ENCODE results near the gene FNIP2. TPM values are rescaled to one million over a fixed set of nuclear protein-coding genes. Genes with fewer than 3 reads are reported as not detected.

The FNIP2 gene
- total RNA-seq, 8 experiments from 2014 or later, result 16.2 to 47.4 (median 27.3) TPM

GRCh38 chr4:158841540-158841939 is 72.7 kb downstream of the FNIP2 start:
- 20 to 100% (median 86%) methylated on average over 1 to 3 of the region's 3 CpGs; no CpG with 5 or more reads in 5 of the 10 experiments for WGBS, 10 experiments
- ATAC-seq (replicated peaks in 6 of 8), result peak in 3 of 8 experiments; percentile 21 to 88 (median 53)
- no peak overlapping the region for H3K27ac ChIP-seq

GRCh38 chr4:158845311-158846041 is 76.7 kb downstream of the FNIP2 start:
- Histone ChIP-seq H3K4me1 (replicated peaks in 1 of 2) (peaks cover 13 to 17% of the 10 kb centered on the region in 2 donors), H3K27ac (peak overlapping the region; percentile 47 to 90), H3K4me3 (no peak overlapping the region)
- WGBS, 10 experiments, result 0 to 94% (median 43%) methylated on average over 1 to 4 of the region's 4 CpGs
- in situ Hi-C loops (cut with MboI; ENCODE audit: low pct_unique_long_range_greater_than_20kb in 2 of 9, low sequenced_read_pairs in 9 of 9, unreplicated experiment in 9 of 9), result loop anchor here in 1 of 9 experiments (25.0 kb wide), 1 partner anchor 108 kb away; no protein-coding TSS in a partner anchor
- ATAC-seq (replicated peaks in 6 of 8), result peak in 5 of 8 experiments; percentile 70 to 95 (median 83)

More at GRCh38 chr4:158841540-158841939, 72.7 kb downstream of the FNIP2 start:
- in situ Hi-C loops (cut with MboI; ENCODE audit: low pct_unique_long_range_greater_than_20kb in 2 of 9, low sequenced_read_pairs in 9 of 9, unreplicated experiment in 9 of 9), result loop anchor here in 1 of 9 experiments (25.0 kb wide), 1 partner anchor 104 kb away; no protein-coding TSS in a partner anchor
- no peak overlapping the region for H3K4me3 ChIP-seq
- H3K4me1 ChIP-seq (replicated peaks in 1 of 2), result peaks cover 13 to 17% of the 10 kb centered on the region in 2 donors

GRCh38 chr4:158847535-158847934 is 78.7 kb downstream of the FNIP2 start:
- ATAC-seq (replicated peaks in 6 of 8), result no peak
- H3K27ac ChIP-seq, result no peak overlapping the region
- in situ Hi-C loops (cut with MboI; ENCODE audit: low pct_unique_long_range_greater_than_20kb in 2 of 9, low sequenced_read_pairs in 9 of 9, unreplicated experiment in 9 of 9), result loop anchor here in 1 of 9 experiments (25.0 kb wide), 1 partner anchor 110 kb away; no protein-coding TSS in a partner anchor
- peaks cover 6 to 23% of the 10 kb centered on the region in 2 donors for H3K4me1 ChIP-seq (replicated peaks in 1 of 2)
- WGBS, 10 experiments, result 83 to 100% (median 97%) methylated on average over 1 to 4 of the region's 4 CpGs; no CpG with 5 or more reads in 4 of the 10 experiments
- no peak overlapping the region for H3K4me3 ChIP-seq

- in situ Hi-C loops (cut with MboI; ENCODE audit: low pct_unique_long_range_greater_than_20kb in 2 of 9, low sequenced_read_pairs in 9 of 9, unreplicated experiment in 9 of 9), result loop anchor here in 7 of 9 experiments (10.0 to 25.0 kb wide), 7 partner anchors 112 to 588 kb away; no protein-coding TSS in a partner anchor
- ATAC-seq (replicated peaks in 6 of 8), result no peak
- 67 to 100% (median 100%) methylated on average over 1 to 2 of the region's 2 CpGs; no CpG with 5 or more reads in 1 of the 10 experiments for WGBS, 10 experiments
These were observed 80.9 kb downstream of the FNIP2 start for GRCh38 chr4:158849681-158850080.

GRCh38 chr4:158850371-158850770 is 81.5 kb downstream of the FNIP2 start:
- in situ Hi-C loops (cut with MboI; ENCODE audit: low pct_unique_long_range_greater_than_20kb in 2 of 9, low sequenced_read_pairs in 9 of 9, unreplicated experiment in 9 of 9), result loop anchor here in 7 of 9 experiments (10.0 to 25.0 kb wide), 6 partner anchors 116 to 587 kb away; no protein-coding TSS in a partner anchor
- ATAC-seq (replicated peaks in 6 of 8), result no peak

More at GRCh38 chr4:158849681-158850080, 80.9 kb downstream of the FNIP2 start:
- Histone ChIP-seq H3K27ac (no peak overlapping the region), H3K4me3 (no peak overlapping the region), H3K4me1 (replicated peaks in 1 of 2) (peaks cover 6 to 23% of the 10 kb centered on the region in 2 donors)

GRCh38 chr4:158850800-158851644 is 82.2 kb downstream of the FNIP2 start:
- ATAC-seq (replicated peaks in 6 of 8), result peak in 2 of 8 experiments; percentile 11 to 27
- no peak overlapping the region for H3K27ac ChIP-seq
- 40 to 93% (median 50%) methylated on average over 4 to 7 of the region's 7 CpGs; no CpG with 5 or more reads in 1 of the 10 experiments for WGBS, 10 experiments
- peaks cover 0 to 11% of the 10 kb centered on the region in 2 donors for H3K4me1 ChIP-seq (replicated peaks in 1 of 2)
- H3K4me3 ChIP-seq, result no peak overlapping the region
- in situ Hi-C loops (cut with MboI; ENCODE audit: low pct_unique_long_range_greater_than_20kb in 2 of 9, low sequenced_read_pairs in 9 of 9, unreplicated experiment in 9 of 9), result loop anchor here in 7 of 9 experiments (10.0 to 25.0 kb wide), 6 partner anchors 116 to 586 kb away; no protein-coding TSS in a partner anchor

More at GRCh38 chr4:158850371-158850770, 81.5 kb downstream of the FNIP2 start:
- Histone ChIP-seq H3K4me3 (no peak overlapping the region), H3K27ac (no peak overlapping the region), H3K4me1 (replicated peaks in 1 of 2) (peaks cover 2 to 16% of the 10 kb centered on the region in 2 donors)

GRCh38 chr4:158854236-158854635 is 85.4 kb downstream of the FNIP2 start:
- 89 to 100% (median 98%) methylated on average over 2 to 4 of the region's 6 CpGs; no CpG with 5 or more reads in 6 of the 10 experiments for WGBS, 10 experiments
- in situ Hi-C loops (cut with MboI; ENCODE audit: low pct_unique_long_range_greater_than_20kb in 2 of 9, low sequenced_read_pairs in 9 of 9, unreplicated experiment in 9 of 9), result loop anchor here in 7 of 9 experiments (10.0 to 25.0 kb wide), 6 partner anchors 119 to 583 kb away; no protein-coding TSS in a partner anchor

GRCh38 chr4:158856852-158857251 is 88.0 kb downstream of the FNIP2 start:
- ATAC-seq (replicated peaks in 6 of 8), result peak; percentile 64 to 93 (median 80)
- in situ Hi-C loops (cut with MboI; ENCODE audit: low pct_unique_long_range_greater_than_20kb in 2 of 9, low sequenced_read_pairs in 9 of 9, unreplicated experiment in 9 of 9), result loop anchor here in 7 of 9 experiments (10.0 to 25.0 kb wide), 6 partner anchors 122 to 580 kb away; no protein-coding TSS in a partner anchor
- Histone ChIP-seq H3K4me3 (no peak overlapping the region), H3K27ac (no peak overlapping the region), H3K4me1 (replicated peaks in 1 of 2) (peaks cover 0 to 7% of the 10 kb centered on the region in 2 donors)
- 14 to 78% (median 54%) methylated on average over 1 to 2 of the region's 2 CpGs; no CpG with 5 or more reads in 1 of the 10 experiments for WGBS, 10 experiments

More at GRCh38 chr4:158854236-158854635, 85.4 kb downstream of the FNIP2 start:
- Histone ChIP-seq H3K4me3 (no peak overlapping the region), H3K4me1 (replicated peaks in 1 of 2) (peaks cover 0 to 7% of the 10 kb centered on the region in 2 donors), H3K27ac (no peak overlapping the region)
- peak in 1 of 8 experiments; percentile 23 for ATAC-seq (replicated peaks in 6 of 8)

GRCh38 chr4:158857951-158858350 is 89.1 kb downstream of the FNIP2 start:
- ATAC-seq (replicated peaks in 6 of 8), result no peak
- Histone ChIP-seq H3K4me1 (replicated peaks in 1 of 2) (peaks cover 2 to 4% of the 10 kb centered on the region in 2 donors), H3K27ac (no peak overlapping the region), H3K4me3 (no peak overlapping the region)
- in situ Hi-C loops (cut with MboI; ENCODE audit: low pct_unique_long_range_greater_than_20kb in 2 of 9, low sequenced_read_pairs in 9 of 9, unreplicated experiment in 9 of 9), result loop anchor here in 7 of 9 experiments (10.0 to 25.0 kb wide), 6 partner anchors 123 to 579 kb away; no protein-coding TSS in a partner anchor
- WGBS, 10 experiments, result 100% methylated on average over 1 of the region's 1 CpG; no CpG with 5 or more reads in 4 of the 10 experiments

GRCh38 chr4:158858410-158859199 is 89.8 kb downstream of the FNIP2 start:
- ATAC-seq (replicated peaks in 6 of 8), result peak in 1 of 8 experiments; percentile 21
- in situ Hi-C loops (cut with MboI; ENCODE audit: low pct_unique_long_range_greater_than_20kb in 2 of 9, low sequenced_read_pairs in 9 of 9, unreplicated experiment in 9 of 9), result loop anchor here in 7 of 9 experiments (10.0 to 25.0 kb wide), 6 partner anchors 124 to 579 kb away; no protein-coding TSS in a partner anchor
- no peak overlapping the region for H3K4me3 ChIP-seq
- no peak overlapping the region for H3K27ac ChIP-seq
- peaks cover 6 to 8% of the 10 kb centered on the region in 2 donors for H3K4me1 ChIP-seq (replicated peaks in 1 of 2)
- WGBS, 10 experiments, result 85 to 100% (median 95%) methylated on average over 1 to 6 of the region's 6 CpGs

GRCh38 chr4:158859661-158860060 is 90.8 kb downstream of the FNIP2 start:
- in situ Hi-C loops (cut with MboI; ENCODE audit: low pct_unique_long_range_greater_than_20kb in 2 of 9, low sequenced_read_pairs in 9 of 9, unreplicated experiment in 9 of 9), result loop anchor here in 7 of 9 experiments (10.0 to 25.0 kb wide), 6 partner anchors 125 to 578 kb away; no protein-coding TSS in a partner anchor
- ATAC-seq (replicated peaks in 6 of 8), result no peak
- 85 to 100% (median 100%) methylated on average over 1 to 4 of the region's 4 CpGs; no CpG with 5 or more reads in 2 of the 10 experiments for WGBS, 10 experiments
- Histone ChIP-seq H3K4me1 (replicated peaks in 1 of 2) (peaks cover 6 to 8% of the 10 kb centered on the region in 2 donors), H3K4me3 (no peak overlapping the region), H3K27ac (no peak overlapping the region)
